ENCODE data around the gene PLEKHH3.
"Not testable (repeated sequence)": the region's sequence is repeated elsewhere in the genome, so short reads cannot be mapped to it uniquely, and the experiment has no call there.

The PLEKHH3 gene

GRCh38 chr17:42623271-42623670, 53.5 kb downstream of the PLEKHH3 start:
- no peak for TF ChIP-seq CTCF (IDR thresholded peaks at IDR 0.05; ENCODE audit: low read depth, low read length)
- DNase-seq (ENCODE audit: low read depth in 2 of 2), result no peak
- no peak overlapping the region for H3K4me3 ChIP-seq (replicated peaks in 1 of 2; ENCODE audit: low read depth in 2 of 2, low read length in 2 of 2)

- DNase-seq (ENCODE audit: low read depth in 2 of 2); H3K4me3 ChIP-seq (replicated peaks in 1 of 2; ENCODE audit: low read depth in 2 of 2, low read length in 2 of 2): not testable (repeated sequence)
Measured at GRCh38 chr17:42621987-42622386, 54.8 kb downstream of the PLEKHH3 start.

- peak in 1 of 2 donors; percentile 23 for DNase-seq (ENCODE audit: low read depth in 2 of 2)
- H3K4me3 ChIP-seq (replicated peaks in 1 of 2; ENCODE audit: low read depth in 2 of 2, low read length in 2 of 2), result no peak overlapping the region
- no peak for TF ChIP-seq CTCF (IDR thresholded peaks at IDR 0.05; ENCODE audit: low read depth, low read length)
Measured at GRCh38 chr17:42618442-42619150, 58.2 kb downstream of the PLEKHH3 start.

- no peak for DNase-seq (ENCODE audit: low read depth in 2 of 2)
- TF ChIP-seq CTCF (IDR thresholded peaks at IDR 0.05; ENCODE audit: low read depth, low read length), result no peak
- H3K4me3 ChIP-seq (replicated peaks in 1 of 2; ENCODE audit: low read depth in 2 of 2, low read length in 2 of 2), result no peak overlapping the region
Measured at GRCh38 chr17:42617956-42618431, 58.8 kb downstream of the PLEKHH3 start.
